ENCODE measurements around the gene FPR3.
"Not testable (repeated sequence)": the region's sequence is repeated elsewhere in the genome, so short reads cannot be mapped to it uniquely, and the experiment has no call there.

FPR3 gene

DNA sequence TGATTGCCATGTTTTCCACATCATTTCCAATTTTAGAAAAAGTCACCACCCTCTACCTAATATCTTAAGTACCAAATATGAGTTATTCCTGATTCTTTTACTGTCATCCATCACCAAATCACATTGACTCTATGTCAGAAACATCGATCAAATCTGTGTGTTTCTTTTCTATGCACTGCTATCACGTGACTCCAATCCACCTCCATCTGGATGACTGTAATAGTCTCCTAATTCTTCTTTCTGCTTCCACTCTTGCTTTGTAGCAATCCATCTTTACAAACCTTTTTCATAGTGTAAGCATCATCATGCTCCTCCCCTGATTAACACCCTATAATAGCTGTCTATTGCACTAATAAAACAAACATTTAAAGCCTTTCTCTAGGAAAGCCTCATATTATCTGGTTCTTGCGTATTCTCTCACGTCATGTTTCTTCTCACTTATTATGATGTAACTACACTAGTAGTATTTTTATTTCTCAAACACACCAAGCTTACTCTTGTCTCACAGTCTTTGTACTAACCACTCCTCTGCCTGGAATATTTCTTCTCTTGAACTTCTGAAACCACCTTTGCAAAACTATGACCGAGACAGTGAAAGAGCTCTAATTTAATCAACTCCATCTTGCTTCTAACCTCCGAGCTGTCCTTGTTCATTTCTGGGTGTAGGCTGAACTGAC is 10.7 kb upstream of the FPR3 start:
- DNase-seq = no peak

DNA sequence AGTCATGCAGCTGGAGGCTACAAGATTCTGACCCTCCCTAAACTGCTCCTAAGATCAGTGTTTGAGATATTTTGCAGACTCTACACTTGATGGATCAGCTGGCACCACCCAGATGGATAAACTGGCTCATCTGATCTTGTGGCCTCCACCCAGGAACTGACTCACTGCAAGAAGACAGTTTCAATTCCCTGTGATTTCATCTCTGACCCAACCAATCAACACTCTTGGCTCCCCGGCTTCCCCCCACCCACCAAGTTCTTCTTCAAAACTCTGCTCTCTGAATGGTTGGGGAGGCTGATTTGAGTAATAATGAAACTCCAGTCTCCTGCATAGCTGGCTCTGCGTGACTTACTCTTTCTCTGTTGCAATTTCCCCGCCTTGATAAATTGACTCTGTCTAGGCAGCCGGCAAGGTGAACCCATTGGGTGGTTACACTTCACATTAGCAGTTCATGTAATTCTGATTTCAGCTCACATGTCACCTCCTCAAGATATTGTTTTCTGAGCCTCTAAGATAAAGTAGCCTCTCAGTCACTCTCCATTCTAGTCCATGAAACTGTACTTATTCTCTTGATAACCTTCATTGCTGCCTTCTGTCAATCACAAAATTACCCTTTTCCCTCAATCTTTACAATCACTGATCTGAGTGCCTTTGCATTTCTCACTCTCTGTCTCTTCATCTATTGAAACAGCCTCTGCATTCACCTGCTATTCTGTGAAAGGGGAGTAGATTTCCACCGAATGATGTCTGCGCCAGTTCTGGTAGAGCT is 9.9 kb upstream of the FPR3 start:
- no peak for DNase-seq

DNA sequence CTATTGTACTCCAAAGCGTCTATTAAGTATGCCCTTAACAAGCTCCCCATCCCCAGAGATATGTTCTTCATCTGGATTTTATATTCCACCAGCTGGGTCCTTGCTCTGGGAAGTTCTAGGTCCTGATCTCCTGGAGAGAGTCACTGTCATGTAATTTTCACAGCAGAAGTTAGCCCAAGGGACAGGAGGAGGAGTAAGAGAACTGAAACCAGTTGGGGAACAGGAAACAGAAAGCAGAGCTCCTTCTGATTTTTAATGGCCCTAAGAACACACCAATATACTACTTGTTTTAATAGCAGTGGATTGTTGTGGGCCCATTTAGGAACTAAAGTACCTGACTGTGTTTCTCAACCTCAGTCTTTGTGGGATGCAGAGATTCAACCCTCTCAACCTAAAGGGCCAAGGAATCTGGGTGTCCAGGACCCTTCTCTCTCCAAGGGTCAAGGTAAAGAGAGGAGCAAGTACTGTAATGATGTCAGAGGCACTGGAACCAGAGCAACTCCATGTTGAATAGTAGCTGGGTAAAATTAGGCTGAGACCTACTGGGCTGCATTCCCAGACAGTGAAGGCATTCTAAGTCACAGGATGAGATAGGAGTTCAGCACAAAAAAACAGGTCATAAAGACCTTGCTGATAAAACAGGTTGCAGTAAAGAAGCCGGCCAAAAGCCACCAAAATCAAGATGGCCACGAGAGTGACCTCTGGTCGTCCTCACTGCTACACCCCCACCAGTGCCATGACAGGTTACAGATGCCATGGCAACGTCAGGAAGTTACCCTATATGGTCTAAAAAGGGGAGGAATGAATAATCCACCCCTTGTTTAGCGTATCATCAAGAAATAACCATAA is 8.1 kb upstream of the FPR3 start:
- no peak for DNase-seq

DNA sequence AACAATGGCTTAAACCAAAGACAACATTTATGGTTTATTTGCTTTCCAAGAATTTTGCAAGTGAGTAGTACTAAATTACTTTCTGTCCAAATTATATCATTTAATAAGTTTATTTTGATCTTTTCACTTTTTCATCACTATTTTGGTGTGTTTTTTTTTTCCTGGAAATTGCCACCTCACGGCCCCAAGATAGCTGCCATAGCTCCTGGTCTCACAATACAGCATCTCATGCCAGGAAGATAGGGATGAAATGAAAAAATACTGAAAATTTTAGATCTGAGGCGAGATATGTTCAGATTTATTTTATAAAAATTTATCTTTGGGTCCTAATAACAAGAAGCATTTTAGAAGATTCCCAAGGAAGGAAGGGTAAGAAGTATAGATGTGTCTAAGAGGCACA is 6.9 kb upstream of the FPR3 start:
- DNase-seq = no peak

DNA sequence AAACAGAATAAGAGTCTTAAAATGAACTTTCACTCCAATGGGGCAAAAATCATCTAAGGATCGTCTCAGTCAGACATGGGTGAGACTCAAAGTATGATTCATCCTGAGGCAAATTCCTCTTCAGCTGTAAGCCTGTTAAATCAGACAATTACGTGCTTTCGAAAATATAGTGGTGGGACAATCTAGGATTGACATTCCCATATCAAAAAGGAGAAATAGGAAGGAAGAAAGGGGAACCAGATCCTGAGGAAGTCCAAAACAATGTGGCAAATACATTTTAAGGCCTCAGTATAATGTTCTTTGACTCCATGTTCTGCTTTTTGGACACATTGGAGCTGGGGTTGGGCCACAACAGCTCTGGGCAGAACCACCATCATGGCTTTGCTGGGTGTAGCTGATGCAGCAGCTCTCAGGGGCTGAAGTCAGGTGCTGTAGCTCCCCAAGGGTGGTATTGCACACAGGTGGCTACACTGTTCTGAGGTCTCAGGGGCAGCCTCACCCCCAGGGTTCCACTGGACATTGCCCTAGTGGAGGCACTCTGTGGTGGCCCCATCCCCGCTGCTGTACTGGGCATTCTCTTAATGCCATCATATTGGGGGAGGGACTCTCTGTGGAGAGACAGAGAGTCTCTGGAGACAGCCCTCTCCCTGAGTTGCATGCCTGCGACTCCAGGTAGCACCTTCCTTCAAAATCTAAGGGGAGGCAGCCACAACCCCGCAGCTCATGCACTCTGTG is 5.7 kb upstream of the FPR3 start:
- no peak for DNase-seq

DNA sequence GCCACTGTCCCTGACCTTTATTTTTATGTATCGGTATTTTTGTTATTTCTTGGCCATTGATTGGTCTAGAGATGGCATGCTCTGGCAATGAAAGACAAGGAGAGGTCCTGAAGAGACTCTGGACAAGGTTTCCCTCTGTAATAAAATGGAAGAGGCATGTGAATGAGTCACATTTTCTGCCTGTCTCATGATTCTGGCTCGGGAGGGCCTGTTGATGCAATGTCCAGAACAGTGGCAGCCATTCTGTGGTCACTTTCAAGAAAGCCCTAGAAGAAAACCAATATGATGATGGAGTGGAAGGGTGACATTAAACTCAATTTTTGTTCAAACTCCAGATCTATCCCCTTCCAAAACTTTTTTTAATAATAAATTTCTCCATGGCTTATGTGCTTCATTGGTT is 2.0 kb upstream of the FPR3 start:
- no peak for DNase-seq

DNA sequence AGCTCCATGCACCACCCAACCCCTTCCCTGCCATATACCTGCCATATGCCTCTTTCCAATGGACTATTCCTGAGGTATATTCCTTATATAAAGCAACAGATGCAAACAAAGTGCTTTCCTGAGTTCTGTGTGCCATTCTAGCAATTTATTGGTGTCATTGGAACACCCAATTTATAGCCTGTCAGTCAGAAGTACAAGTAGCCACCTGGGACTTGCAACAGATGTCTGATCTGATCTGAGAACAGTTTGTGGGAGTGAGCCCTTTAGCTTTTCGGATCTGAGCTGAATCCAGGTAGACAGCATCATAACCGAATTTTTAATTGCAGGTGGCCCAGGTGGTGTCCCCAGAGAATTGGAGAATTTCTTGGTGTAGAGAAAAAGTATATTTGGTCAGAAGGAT is 963 bp upstream of the FPR3 start:
- no peak for DNase-seq

DNA sequence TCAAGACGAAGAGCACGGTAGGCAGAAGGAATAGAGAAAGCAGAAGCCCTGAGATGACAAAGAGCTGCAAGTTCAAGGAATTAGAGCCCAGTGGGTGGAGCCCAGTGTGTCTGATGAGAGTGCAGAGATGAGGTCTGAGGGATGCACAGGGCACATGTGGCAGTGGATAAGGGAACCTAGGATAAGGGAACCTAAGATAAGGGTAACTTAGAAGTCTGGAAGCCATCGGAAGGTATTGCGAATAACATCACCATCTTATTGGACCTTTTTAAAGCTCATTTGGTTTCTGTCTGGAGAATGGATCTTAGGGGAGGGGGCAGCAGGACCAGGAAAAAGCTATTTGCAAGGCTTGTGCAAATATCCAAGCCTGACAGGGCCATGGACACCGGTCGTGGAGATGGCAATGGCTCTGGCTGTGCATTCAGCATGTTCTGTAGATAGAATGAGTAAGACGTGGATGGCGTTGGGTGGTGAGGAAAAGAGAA is 1.3 kb downstream of the FPR3 start:
- DNase-seq = no peak

DNA sequence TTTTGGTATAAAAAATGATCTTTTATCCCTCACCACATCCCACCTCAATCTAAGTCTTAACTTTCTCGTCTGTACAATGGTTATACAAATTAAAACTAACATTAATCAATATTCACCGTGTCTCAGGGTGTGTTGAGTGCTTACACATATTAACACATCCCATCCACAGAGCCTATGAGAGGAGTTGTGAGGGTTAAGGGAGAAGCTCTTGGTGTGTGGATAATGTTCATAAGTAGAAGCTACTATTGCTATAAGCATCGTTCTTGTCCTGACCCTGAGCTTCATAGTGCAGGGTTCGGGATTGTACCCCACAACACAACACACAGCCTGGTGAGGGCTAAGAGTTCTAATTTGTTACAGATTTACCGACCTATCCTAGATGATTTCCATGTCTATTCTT is 2.5 kb downstream of the FPR3 start:
- no peak for DNase-seq

DNA sequence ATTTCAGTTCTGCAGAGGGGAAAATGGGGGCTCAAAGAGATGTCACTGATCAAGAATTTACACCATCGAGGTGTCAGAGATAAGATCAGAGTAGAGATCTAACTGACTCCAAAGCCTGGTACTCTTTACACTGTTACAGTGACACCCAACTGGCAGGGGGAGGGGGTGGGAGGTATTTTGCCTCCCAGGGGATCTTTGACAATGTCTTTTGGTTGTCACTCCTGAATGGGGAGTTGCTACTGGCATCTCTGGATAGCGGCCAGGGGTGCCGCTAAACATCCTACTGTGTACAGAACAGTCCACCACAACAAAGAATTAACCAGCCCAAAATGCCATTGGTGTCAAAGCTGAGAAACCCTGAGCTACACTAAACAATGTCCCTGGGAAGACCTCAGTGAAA is 3.1 kb downstream of the FPR3 start:
- no peak for DNase-seq

DNA sequence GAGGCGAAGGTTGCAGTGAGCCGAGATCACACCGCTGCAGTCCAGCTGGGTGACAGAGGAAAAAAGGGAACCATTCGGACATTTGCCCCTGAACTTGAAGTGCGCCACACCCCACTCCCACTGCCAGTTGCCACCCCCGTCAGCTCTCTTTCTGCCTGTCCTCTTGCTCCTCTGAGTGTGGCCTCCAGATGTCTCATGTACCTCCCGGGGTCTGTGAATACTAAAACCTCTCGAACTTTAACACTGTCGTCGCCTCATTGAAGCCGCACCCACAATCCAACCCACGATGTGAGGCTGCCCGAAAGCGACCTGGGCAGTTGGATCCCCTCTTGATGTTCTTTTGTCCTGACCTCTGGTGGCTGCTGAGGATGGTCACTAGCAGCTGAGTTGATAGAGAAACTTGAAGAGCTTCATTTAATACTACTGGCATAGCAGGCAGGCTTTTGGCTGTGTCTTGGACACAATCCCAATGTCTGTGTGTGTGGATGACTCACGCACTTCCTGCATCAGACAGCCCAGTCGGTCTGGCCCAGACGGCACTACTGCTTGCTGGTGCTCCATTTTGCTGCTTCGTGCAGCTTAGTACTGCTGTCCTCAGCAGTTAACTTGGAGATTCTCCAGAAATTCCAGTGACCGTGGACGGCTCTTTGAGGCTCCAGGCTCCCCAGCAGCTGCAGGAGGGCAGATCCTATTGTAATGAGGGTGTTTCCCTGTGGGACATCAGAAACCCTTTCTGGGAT is 4.2 kb downstream of the FPR3 start:
- DNase-seq = no peak

DNA sequence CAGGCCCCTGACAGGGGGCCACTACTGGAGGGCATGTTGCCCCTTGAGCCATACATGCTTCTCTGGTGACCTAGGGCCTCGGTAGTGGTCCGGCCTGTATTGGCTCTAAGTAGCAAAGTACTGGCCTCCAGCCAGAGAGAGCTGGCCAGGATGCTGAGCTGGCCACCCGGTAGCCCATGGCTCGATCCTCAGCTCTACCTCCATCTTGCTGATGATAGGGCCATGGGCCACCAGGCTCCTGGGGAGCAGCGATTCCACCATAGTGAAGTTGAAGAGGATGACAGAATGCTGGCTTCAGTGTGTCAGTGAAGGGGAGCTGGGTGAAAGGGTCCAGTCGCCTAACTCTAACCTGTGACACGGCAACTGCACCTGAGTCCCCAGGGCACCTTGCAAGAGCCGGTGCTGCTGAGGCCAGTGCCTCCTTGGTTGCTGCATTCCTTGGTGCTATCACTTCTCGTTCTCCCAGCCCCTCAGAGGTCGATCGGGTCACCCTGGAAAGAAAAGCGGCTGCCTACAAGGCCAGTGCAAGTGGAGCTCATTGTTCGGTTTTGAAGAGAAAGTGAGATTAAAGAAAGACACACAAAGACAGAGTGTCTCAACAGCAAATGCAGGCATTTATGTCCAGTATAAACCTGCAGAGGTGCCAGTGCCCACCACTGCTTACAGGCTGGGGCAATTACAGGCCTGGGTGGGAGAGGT is 5.0 kb downstream of the FPR3 start:
- DNase-seq = no peak

DNA sequence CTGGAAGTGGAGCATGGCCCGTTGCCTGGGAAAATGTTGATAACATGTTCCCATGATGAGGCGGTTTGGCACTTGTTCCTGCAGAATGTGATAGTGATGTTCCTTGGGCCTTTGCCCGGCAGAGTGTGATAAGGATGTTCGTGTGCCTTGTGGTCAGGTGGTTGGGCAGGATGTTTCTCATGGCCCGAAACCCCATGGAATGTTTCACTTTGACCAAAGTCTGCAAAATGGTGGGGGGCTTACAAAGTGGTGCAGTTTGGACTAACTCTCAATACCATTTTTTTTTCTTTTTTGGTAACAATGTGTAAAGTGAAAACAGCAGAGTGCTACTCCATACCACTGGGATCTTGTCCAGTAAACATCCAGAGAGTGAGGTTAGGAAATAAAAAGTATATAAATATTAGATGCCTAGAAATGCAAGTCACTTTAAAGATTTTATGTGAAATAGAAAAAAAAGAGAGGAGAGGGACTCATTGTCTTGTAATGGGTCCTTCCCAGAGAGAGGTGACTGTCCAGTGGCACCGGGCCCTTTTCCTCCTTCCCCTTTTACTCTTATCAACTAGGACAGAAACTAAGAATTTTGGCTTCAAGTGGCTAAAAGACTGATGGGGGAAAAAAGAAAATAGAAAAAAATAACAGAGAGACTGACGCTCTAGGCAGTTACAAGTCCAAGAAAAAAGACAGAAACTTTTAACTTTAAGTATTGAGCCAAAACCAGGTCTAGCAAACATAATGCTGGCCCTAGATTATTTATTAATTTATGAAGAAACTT is 5.7 kb downstream of the FPR3 start:
- DNase-seq = no peak

DNA sequence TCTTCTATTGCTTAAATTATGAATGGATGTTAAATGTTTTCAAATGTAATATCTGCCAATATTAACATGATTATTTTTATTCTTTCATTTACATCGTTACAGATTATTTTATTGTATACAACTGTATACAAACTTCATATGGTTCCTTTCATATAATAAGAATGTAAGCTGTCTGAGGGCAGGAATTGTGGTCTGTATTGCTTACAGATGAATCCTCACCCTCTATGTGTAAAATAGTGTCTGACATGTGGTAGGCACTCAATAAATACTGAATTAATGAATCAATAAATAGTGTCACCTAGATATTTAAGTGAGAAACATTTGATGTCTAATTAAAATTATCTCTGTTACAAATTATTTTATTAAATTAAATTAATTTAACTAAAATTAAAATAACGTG is 7.8 kb downstream of the FPR3 start:
- DNase-seq = no peak

DNA sequence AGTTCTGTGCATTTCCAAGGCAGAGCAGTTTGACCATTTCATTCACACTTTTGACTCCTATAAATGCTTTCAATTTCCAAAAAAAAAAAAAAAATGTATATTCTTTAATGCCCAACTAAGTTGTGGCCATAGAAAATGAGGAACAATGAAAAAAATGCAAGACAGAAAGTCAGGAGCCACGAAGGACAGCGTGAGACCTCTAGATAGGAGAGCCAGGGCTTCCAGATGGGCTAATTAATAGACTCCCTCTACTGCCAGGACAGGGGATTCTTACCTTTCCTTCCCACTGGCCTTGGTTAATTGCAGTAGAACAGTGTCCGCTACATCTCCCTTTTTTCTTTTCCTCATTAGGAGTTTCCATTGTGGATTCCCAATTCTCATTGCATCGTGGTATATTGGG is 8.6 kb downstream of the FPR3 start:
- no peak for DNase-seq

DNA sequence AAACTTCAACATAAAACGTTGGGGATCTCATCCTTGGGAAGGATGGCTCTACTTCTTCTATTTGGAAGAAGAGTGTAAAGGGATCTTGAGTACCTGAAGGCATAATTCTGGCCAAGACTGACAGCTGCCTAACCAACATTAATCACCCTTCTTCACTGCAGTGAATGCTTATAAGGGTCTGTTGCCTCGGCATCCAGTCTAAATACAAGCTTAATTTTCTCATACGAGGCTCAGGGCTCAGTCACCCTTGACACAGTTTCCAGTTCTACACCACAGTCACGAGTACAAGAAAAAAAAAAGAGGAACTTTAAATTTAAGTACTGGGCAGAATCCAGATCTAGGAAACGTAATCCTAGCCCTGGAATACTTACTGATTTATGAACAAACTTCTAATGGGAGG is 9.0 kb downstream of the FPR3 start:
- no peak for DNase-seq

DNA sequence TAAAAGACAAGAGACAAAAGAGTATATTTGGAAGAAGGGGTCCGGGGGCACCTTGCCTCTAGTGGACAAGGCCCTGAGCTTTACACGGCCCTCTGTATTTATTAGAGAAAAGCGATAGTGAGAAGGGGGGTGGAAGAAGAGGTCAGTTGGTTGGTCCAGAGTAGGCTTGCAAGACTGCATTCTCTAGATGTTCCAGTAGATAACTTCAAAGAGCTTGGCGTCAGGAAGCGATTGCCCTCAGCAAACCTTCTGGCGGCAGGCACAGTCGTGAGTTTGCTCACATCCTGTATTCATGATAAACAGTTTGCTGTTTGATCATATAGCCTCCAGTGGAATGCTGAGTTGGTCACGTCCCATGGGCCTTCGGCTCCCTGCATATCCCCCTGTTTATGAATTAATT is 9.8 kb downstream of the FPR3 start:
- not testable (repeated sequence) for DNase-seq

DNA sequence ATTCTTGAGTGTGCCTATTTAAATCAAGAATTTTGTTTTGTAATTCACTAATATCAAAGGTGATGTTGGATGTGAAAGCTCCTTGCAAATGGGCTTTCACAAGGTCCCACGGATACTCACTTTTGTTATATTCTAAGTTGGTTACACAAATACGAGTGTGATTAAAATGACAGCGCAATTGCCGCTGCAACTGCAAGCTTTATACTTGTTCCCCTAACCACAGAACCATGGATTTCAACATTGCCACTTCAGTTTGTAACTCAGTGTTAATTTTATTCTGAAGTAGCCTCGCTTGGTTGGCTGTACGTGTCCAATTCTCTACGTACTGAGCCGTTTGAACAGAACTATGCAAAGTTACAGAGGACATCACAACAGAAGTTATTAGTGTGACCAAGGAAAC is 10.4 kb downstream of the FPR3 start:
- DNase-seq = not testable (repeated sequence)

DNA sequence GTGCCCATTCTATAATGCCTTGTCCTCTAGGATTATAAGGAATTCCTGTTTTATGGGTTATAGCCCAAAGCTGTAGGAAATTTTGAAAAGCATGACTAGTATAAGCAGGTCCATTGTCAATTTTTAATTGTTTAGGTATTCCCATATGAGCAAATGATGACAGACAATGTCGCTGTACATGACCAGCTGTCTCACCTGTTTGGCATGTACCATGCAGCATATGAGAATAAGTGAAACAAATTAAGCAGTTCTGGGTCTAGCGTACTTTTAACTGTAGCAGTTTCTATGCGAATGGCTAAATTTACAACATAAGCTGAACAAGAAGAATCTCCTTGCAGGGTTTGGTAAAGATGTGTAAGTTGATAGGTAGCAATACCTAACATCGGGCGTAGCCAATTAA is 11.6 kb downstream of the FPR3 start:
- DNase-seq = not testable (repeated sequence)

DNA sequence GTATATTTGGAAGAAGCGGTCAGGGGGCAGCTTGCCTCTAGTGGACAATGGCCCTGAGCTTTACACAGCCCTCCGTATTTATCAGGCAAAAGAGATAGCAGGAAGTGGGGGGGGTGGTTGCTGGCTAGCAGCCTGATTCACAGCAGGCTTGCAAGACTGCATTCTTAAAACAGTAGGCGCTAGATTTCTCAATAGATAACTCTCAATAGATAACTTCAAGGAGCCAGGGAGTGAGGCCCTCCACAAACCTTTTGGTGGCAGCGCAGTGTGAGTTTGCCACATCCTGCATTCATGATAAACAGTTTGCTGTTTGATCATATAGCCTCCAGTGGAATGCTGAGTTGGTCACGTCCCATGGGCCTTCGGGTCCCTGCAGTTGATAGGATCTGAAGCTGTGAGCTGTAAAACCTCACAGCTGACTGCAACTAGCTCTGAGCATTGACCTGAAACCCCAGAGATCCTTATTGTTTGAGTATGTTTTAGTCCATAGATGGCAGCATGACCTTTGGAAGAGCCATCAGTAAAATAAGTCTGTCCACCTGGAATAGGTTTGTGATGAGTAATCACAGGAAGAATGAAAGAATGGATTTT is 12.2 kb downstream of the FPR3 start:
- no peak for DNase-seq
